HepG2 (cell line): ENCODE measurements around the gene BICRAL. TPM values are rescaled to one million over a fixed set of nuclear protein-coding genes. Genes with fewer than 3 reads are reported as not detected.

Experiments used
- CCDC6 ChIP-seq: sonication (generic); formaldehyde crosslinking; IDR thresholded peaks from 2 replicates; pipeline ENCODE4 v1.8.1; 2022; ENCODE audit warnings: mild to moderate bottlenecking, missing genetic modification reagents, moderate library complexity
- CENPT ChIP-seq: sonication (generic); formaldehyde crosslinking; IDR thresholded peaks from 2 replicates; pipeline ENCODE4 v1.8.0; 2022; ENCODE audit warnings: low read depth, mild to moderate bottlenecking, moderate library complexity, missing genetic modification reagents
- DNMT1 ChIP-seq: sonication (generic); formaldehyde crosslinking; IDR thresholded peaks from 2 replicates; pipeline ENCODE4 v1.5.1; 2020; ENCODE audit warnings: mild to moderate bottlenecking, missing genetic modification reagents
- DR1 ChIP-seq: sonication (generic); formaldehyde crosslinking; IDR thresholded peaks from 2 replicates; pipeline ENCODE4 v1.8.0; 2021; ENCODE audit warnings: mild to moderate bottlenecking, missing genetic modification reagents, inconsistent platforms
- ERF ChIP-seq: IDR thresholded peaks from 2 replicates; pipeline ENCODE4 v1.6.1; 2018; ENCODE audit warnings: missing biosample characterization, missing genetic modification reagents
- FIP1L1 ChIP-seq: fragments of 200-400 bp; formaldehyde crosslinking; IDR thresholded peaks from 2 replicates; pipeline ENCODE4 v1.6.1; 2018; ENCODE audit warnings: low read depth, mild to moderate bottlenecking, low read length, moderate library complexity, borderline replicate concordance; ENCODE audit not compliant: insufficient read depth
- GTF2F1 ChIP-seq: fragments of 150-350 bp; IDR thresholded peaks from 2 replicates; pipeline ENCODE4 v1.6.1; 2014; ENCODE audit warnings: low read length
- GZF1 ChIP-seq: sonication (generic); formaldehyde crosslinking; IDR thresholded peaks from 2 replicates; pipeline ENCODE4 v1.5.1; 2020; ENCODE audit warnings: mild to moderate bottlenecking, missing genetic modification reagents
- HOXA3 ChIP-seq: sonication (generic); formaldehyde crosslinking; IDR thresholded peaks from 2 replicates; pipeline ENCODE4 v1.5.0; 2020; ENCODE audit warnings: missing genetic modification reagents
- LCORL ChIP-seq, 2 experiments: fragments of 450-650 bp in 1 of 2; sonication (generic) in 1 of 2; formaldehyde crosslinking in 1 of 2; IDR thresholded peaks; 2 replicates each; pipeline versions ENCODE4 v1.5.0 to v1.6.1; 2017 to 2020; ENCODE audit warnings: antibody characterized with exemption in 1 of 2, missing genetic modification reagents in 1 of 2
- NBN ChIP-seq: fragments of 450-650 bp; conservative IDR thresholded peaks from 2 replicates; pipeline ENCODE4 v1.6.1; 2017
- PHF20 ChIP-seq: sonication (generic); formaldehyde crosslinking; IDR thresholded peaks from 2 replicates; pipeline ENCODE4 v1.5.0; 2020; ENCODE audit warnings: mild to moderate bottlenecking, missing genetic modification reagents
- PHF8 ChIP-seq: sonication (generic); formaldehyde crosslinking; IDR thresholded peaks from 2 replicates; pipeline ENCODE4 v1.5.0; 2020; ENCODE audit warnings: missing genetic modification reagents
- POLR2AphosphoS2 ChIP-seq: IDR thresholded peaks from 2 replicates; pipeline ENCODE4 v1.6.1; 2011; ENCODE audit warnings: low read depth, low read length, improper control_type of control experiment
- RBM22 ChIP-seq: fragments of 200-400 bp; formaldehyde crosslinking; optimal IDR thresholded peaks from 2 replicates; pipeline ENCODE3; 2017; ENCODE audit warnings: mild to moderate bottlenecking, low read length, moderate library complexity
- SNAPC5 ChIP-seq: sonication (generic); formaldehyde crosslinking; IDR thresholded peaks from 2 replicates; pipeline ENCODE4 v1.8.1; 2023; ENCODE audit warnings: mild to moderate bottlenecking, missing genetic modification reagents, borderline replicate concordance
- STAT5B ChIP-seq: sonication (generic); formaldehyde crosslinking; IDR thresholded peaks from 2 replicates; pipeline ENCODE4 v1.4.0; 2020; ENCODE audit warnings: missing genetic modification reagents
- THYN1 ChIP-seq: sonication (generic); formaldehyde crosslinking; IDR thresholded peaks from 2 replicates; pipeline ENCODE4 v1.8.1; 2023; ENCODE audit warnings: low read depth, mild to moderate bottlenecking, moderate library complexity, missing genetic modification reagents, borderline replicate concordance
- TRIM22 ChIP-seq: fragments of 450-650 bp; IDR thresholded peaks from 2 replicates; pipeline ENCODE4 v1.6.1; 2017
- ZC3H4 ChIP-seq: sonication (generic); formaldehyde crosslinking; IDR thresholded peaks from 2 replicates; pipeline ENCODE4 v1.4.0; 2020; ENCODE audit warnings: missing genetic modification reagents, borderline replicate concordance
- ZFP1 ChIP-seq: IDR thresholded peaks from 2 replicates; pipeline ENCODE4 v1.6.1; 2016
- ZFP82 ChIP-seq: sonication (generic); formaldehyde crosslinking; IDR thresholded peaks from 2 replicates; pipeline ENCODE4 v1.5.1; 2020; ENCODE audit warnings: mild to moderate bottlenecking, missing genetic modification reagents, borderline replicate concordance
- ZFX ChIP-seq: sonication (generic); formaldehyde crosslinking; IDR thresholded peaks from 2 replicates; pipeline ENCODE4 v1.4.0; 2020; ENCODE audit warnings: mild to moderate bottlenecking, low read depth, missing genetic modification reagents, moderate library complexity
- ZNF33B ChIP-seq: sonication (generic); formaldehyde crosslinking; IDR thresholded peaks from 2 replicates; pipeline ENCODE4 v1.5.1; 2020; ENCODE audit warnings: mild to moderate bottlenecking, missing genetic modification reagents
- ZNF34 ChIP-seq: sonication (generic); formaldehyde crosslinking; IDR thresholded peaks from 2 replicates; pipeline ENCODE4 v1.4.0; 2020; ENCODE audit warnings: mild to moderate bottlenecking, missing genetic modification reagents, borderline replicate concordance
- ZNF350 ChIP-seq: sonication (generic); formaldehyde crosslinking; IDR thresholded peaks from 2 replicates; pipeline ENCODE4 v1.4.0; 2020; ENCODE audit warnings: mild to moderate bottlenecking, low read depth, missing genetic modification reagents, borderline replicate concordance
- ZNF367 ChIP-seq: sonication (generic); formaldehyde crosslinking; IDR thresholded peaks from 2 replicates; pipeline ENCODE4 v1.4.0; 2020; ENCODE audit warnings: missing genetic modification reagents, borderline replicate concordance
- ZNF484 ChIP-seq: sonication (generic); formaldehyde crosslinking; IDR thresholded peaks from 2 replicates; pipeline ENCODE4 v1.5.1; 2020; ENCODE audit warnings: mild to moderate bottlenecking, low read depth, missing genetic modification reagents, borderline replicate concordance
- ZNF567 ChIP-seq: sonication (generic); formaldehyde crosslinking; IDR thresholded peaks from 2 replicates; pipeline ENCODE4 v1.8.1; 2023; ENCODE audit warnings: mild to moderate bottlenecking, missing genetic modification reagents, borderline replicate concordance
- ZNF576 ChIP-seq: sonication (generic); formaldehyde crosslinking; IDR thresholded peaks from 2 replicates; pipeline ENCODE4 v1.4.0; 2020; ENCODE audit warnings: mild to moderate bottlenecking, missing genetic modification reagents
- polyA plus RNA-seq, 8 experiments: library from polyadenylated mRNA; depleted of rRNA in 3 of 8; stranded (reverse) in 7 of 8; unstranded in 1 of 8; fragments of >200 nt; fragmentation: Illumina TruSeq in 4 of 8; extraction: Trizol in 4 of 8; gene quantifications; 2 replicates each; pipeline versions ENCODE4 v1.2.1 to v1.2.3, GENCODE V29; 2011 to 2016; ENCODE audit warnings: low read depth in 4 of 8, missing spikeins in 1 of 8, mixed read lengths in 1 of 8; ENCODE audit not compliant: insufficient read depth in 1 of 8
- total RNA-seq, 5 experiments: library from RNA; depleted of rRNA; stranded (reverse); fragments of >200 nt; fragmentation: Illumina TruSeq; extraction: Trizol; gene quantifications; 2 replicates each; pipeline ENCODE4 v1.2.3, GENCODE V29; 2016; ENCODE audit warnings: low read depth in 1 of 5

BICRAL gene
- total and polyA plus RNA-seq, 2 of the 13 experiments (the other 11 are each of a cell fraction or from before 2014, with no cell fraction given): 5.0 to 13.5 TPM

GRCh38 chr6:42890311-42891198 lies 108.7 kb downstream of the BICRAL start (continued):
- TF ChIP-seq FIP1L1 (peak; percentile 98), ZNF33B (CRISPR knock-in tag) (peak; percentile 82; the same call in 1 of the 2 replicates), PHF8 (CRISPR knock-in tag) (peak; percentile 100), ERF (CRISPR knock-in tag) (peak; percentile 84), ZNF567 (CRISPR knock-in tag) (no peak; the same call in 1 of the 2 replicates), CCDC6 (CRISPR knock-in tag) (peak; percentile 99), STAT5B (no peak), CENPT (peak; percentile 94), RBM22 (peak; percentile 100), GZF1 (CRISPR knock-in tag) (peak; percentile 89), ZFP1 (no peak; the same call in 1 of the 2 replicates), THYN1 (CRISPR knock-in tag) (peak; percentile 96; the same call in 1 of the 2 replicates), TRIM22 (no peak), GTF2F1 (no peak), HOXA3 (peak; percentile 85), ZNF34 (peak; percentile 97; the same call in 1 of the 2 replicates), ZFX (peak; percentile 100), ZC3H4 (CRISPR knock-in tag) (peak; percentile 95; the same call in 1 of the 2 replicates), ZNF350 (CRISPR knock-in tag) (peak; percentile 99), DNMT1 (CRISPR knock-in tag) (peak; percentile 86; the same call in 1 of the 2 replicates), ZNF484 (CRISPR knock-in tag) (peak; percentile 88; the same call in 1 of the 2 replicates), SNAPC5 (peak; percentile 67; the same call in 1 of the 2 replicates), LCORL (IDR thresholded peaks at IDR 0.05) (no peak), LCORL (CRISPR knock-in tag; IDR thresholded peaks at IDR 0.05) (peak; percentile 65; the same call in 1 of the 2 replicates), ZFP82 (CRISPR knock-in tag) (peak; percentile 86; the same call in 1 of the 2 replicates), POLR2AphosphoS2 (0 out of 2 replicates have a peak, but pooled peaks have one; percentile 83), NBN (no peak), DR1 (CRISPR knock-in tag) (peak; percentile 85), ZNF367 (peak; percentile 67; the same call in 1 of the 2 replicates), ZNF576 (CRISPR knock-in tag) (peak; percentile 96), PHF20 (CRISPR knock-in tag) (peak; percentile 90)
